HepG2 (cell line): ENCODE results near the gene ZBTB45.

ENCODE experiments used
- ERF ChIP-seq: IDR thresholded peaks from 2 replicates; pipeline ENCODE4 v1.6.1; 2018; ENCODE audit warnings: missing biosample characterization, missing genetic modification reagents
- ETV6 ChIP-seq: sonication (generic); formaldehyde crosslinking; conservative IDR thresholded peaks from 2 replicates; pipeline ENCODE4 v1.4.0; 2020; ENCODE audit warnings: missing genetic modification reagents
- POLR2AphosphoS5 ChIP-seq: IDR thresholded peaks from 2 replicates; pipeline ENCODE4 v1.6.1; 2012; ENCODE audit warnings: low read depth, low read length
- ZNF138 ChIP-seq: sonication (generic); formaldehyde crosslinking; IDR thresholded peaks from 2 replicates; pipeline ENCODE4 v1.5.0; 2020; ENCODE audit warnings: mild to moderate bottlenecking, low read depth, missing genetic modification reagents
- ZNF230 ChIP-seq: sonication (generic); formaldehyde crosslinking; IDR thresholded peaks from 2 replicates; pipeline ENCODE4 v1.4.0; 2020; ENCODE audit warnings: mild to moderate bottlenecking, missing genetic modification reagents
- ZNF274 ChIP-seq: sonication (generic); formaldehyde crosslinking; IDR thresholded peaks from 2 replicates; pipeline ENCODE4 v1.5.1; 2020; ENCODE audit warnings: mild to moderate bottlenecking, missing genetic modification reagents
- TF ChIP-seq, protein P1 (sequence below): sonication (generic); formaldehyde crosslinking; IDR thresholded peaks from 2 replicates; pipeline ENCODE4 v1.4.0; 2020; ENCODE audit warnings: missing genetic modification reagents

DNA sequence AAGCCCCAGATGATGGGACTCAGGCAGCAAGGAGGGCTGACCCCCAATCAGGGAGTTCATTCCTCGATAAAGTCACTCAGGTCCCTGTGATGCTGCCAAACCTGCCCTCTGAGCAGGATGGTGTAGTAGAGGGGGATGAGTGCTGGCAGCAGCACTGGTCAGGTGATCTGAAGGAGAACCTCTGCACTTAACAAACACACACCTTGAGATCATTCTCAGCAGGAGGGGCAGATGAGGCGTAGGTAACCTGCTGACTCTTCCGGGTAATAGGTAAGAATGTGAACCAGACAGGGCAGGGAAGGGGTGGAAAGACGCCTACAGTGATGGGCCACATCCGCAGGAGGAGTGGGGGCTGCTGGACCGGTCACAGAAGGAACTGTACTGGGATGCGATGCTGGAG lies 40.3 kb downstream of the ZBTB45 start:
- no peak for TF ChIP-seq ZNF138 (CRISPR knock-in tag)
- TF ChIP-seq ZNF230 (CRISPR knock-in tag) = no peak
- TF ChIP-seq ZNF274 (CRISPR knock-in tag) = no peak
- no peak for TF ChIP-seq POLR2AphosphoS5
- TF ChIP-seq, protein P1, sequence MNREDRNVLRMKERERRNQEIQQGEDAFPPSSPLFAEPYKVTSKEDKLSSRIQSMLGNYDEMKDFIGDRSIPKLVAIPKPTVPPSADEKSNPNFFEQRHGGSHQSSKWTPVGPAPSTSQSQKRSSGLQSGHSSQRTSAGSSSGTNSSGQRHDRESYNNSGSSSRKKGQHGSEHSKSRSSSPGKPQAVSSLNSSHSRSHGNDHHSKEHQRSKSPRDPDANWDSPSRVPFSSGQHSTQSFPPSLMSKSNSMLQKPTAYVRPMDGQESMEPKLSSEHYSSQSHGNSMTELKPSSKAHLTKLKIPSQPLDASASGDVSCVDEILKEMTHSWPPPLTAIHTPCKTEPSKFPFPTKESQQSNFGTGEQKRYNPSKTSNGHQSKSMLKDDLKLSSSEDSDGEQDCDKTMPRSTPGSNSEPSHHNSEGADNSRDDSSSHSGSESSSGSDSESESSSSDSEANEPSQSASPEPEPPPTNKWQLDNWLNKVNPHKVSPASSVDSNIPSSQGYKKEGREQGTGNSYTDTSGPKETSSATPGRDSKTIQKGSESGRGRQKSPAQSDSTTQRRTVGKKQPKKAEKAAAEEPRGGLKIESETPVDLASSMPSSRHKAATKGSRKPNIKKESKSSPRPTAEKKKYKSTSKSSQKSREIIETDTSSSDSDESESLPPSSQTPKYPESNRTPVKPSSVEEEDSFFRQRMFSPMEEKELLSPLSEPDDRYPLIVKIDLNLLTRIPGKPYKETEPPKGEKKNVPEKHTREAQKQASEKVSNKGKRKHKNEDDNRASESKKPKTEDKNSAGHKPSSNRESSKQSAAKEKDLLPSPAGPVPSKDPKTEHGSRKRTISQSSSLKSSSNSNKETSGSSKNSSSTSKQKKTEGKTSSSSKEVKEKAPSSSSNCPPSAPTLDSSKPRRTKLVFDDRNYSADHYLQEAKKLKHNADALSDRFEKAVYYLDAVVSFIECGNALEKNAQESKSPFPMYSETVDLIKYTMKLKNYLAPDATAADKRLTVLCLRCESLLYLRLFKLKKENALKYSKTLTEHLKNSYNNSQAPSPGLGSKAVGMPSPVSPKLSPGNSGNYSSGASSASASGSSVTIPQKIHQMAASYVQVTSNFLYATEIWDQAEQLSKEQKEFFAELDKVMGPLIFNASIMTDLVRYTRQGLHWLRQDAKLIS (CRISPR knock-in tag) = no peak
- TF ChIP-seq ERF (CRISPR knock-in tag) = no peak
- no peak for TF ChIP-seq ETV6 (CRISPR knock-in tag)
